ENCODE results near the gene IGSF21.

- TF ChIP-seq, protein P1, sequence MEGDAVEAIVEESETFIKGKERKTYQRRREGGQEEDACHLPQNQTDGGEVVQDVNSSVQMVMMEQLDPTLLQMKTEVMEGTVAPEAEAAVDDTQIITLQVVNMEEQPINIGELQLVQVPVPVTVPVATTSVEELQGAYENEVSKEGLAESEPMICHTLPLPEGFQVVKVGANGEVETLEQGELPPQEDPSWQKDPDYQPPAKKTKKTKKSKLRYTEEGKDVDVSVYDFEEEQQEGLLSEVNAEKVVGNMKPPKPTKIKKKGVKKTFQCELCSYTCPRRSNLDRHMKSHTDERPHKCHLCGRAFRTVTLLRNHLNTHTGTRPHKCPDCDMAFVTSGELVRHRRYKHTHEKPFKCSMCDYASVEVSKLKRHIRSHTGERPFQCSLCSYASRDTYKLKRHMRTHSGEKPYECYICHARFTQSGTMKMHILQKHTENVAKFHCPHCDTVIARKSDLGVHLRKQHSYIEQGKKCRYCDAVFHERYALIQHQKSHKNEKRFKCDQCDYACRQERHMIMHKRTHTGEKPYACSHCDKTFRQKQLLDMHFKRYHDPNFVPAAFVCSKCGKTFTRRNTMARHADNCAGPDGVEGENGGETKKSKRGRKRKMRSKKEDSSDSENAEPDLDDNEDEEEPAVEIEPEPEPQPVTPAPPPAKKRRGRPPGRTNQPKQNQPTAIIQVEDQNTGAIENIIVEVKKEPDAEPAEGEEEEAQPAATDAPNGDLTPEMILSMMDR (IDR thresholded peaks at IDR 0.05), result no peak
- TF ChIP-seq POLR2A (IDR thresholded peaks at IDR 0.05), result no peak
Measured at GRCh38 chr1:18241891-18242290, 134.3 kb downstream of the IGSF21 start.

Data from suprapubic skin (tissue), 3 donors.